ENCODE data around the gene UFSP1. TPM values are rescaled to one million over a fixed set of nuclear protein-coding genes. Genes with fewer than 3 reads are reported as not detected.

UFSP1 gene
- polyA plus RNA-seq, 1 donor from 2014 or later = 2.5 TPM

- peaks cover 11% of the 10 kb centered on the region for H3K27me3 Mint-ChIP-seq
- H3K4me1 Mint-ChIP-seq = peaks cover 0 to 2% (median 0%) of the 10 kb centered on the region in 3 donors
- H3K36me3 Mint-ChIP-seq = no peaks in the 10 kb centered on the region
- H3K27ac Mint-ChIP-seq = no peak overlapping the region
- H3K4me3 Mint-ChIP-seq = peak overlapping the region in 1 of 4 donors; percentile 9
- peaks cover 0 to 2% (median 0%) of the 10 kb centered on the region in 3 donors for H3K9me3 Mint-ChIP-seq
Observed at GRCh38 chr7:100901921-100902332, 12.4 kb upstream of the UFSP1 start.

- Mint-ChIP-seq H3K27me3 (peaks cover 17% of the 10 kb centered on the region), H3K4me1 (peaks cover 0 to 6% (median 3%) of the 10 kb centered on the region in 3 donors), H3K9me3 (peaks cover 0 to 2% (median 0%) of the 10 kb centered on the region in 3 donors), H3K36me3 (no peaks in the 10 kb centered on the region), H3K27ac (no peak overlapping the region), H3K4me3 (no peak overlapping the region)
Observed at GRCh38 chr7:100900978-100901377, 11.5 kb upstream of the UFSP1 start.

- Mint-ChIP-seq H3K4me3 (peak overlapping the region in 1 of 4 donors; percentile 17), H3K27ac (no peak overlapping the region), H3K4me1 (peaks cover 0 to 7% (median 5%) of the 10 kb centered on the region in 3 donors), H3K27me3 (peaks cover 20% of the 10 kb centered on the region), H3K9me3 (peaks cover 0 to 2% (median 0%) of the 10 kb centered on the region in 3 donors), H3K36me3 (no peaks in the 10 kb centered on the region)
Observed at GRCh38 chr7:100899432-100899831, 9.9 kb upstream of the UFSP1 start.

- Mint-ChIP-seq H3K4me1 (peaks cover 0 to 7% (median 5%) of the 10 kb centered on the region in 3 donors), H3K36me3 (no peaks in the 10 kb centered on the region), H3K27ac (no peak overlapping the region), H3K4me3 (peak overlapping the region in 3 of 4 donors; percentile 58 to 91 (median 71)), H3K27me3 (peaks cover 22% of the 10 kb centered on the region), H3K9me3 (peaks cover 0 to 2% (median 0%) of the 10 kb centered on the region in 3 donors)
Observed at GRCh38 chr7:100897772-100898454, 8.4 kb upstream of the UFSP1 start.

- H3K27me3 Mint-ChIP-seq = peaks cover 27% of the 10 kb centered on the region
- H3K4me1 Mint-ChIP-seq = peaks cover 0 to 7% (median 5%) of the 10 kb centered on the region in 3 donors
- no peak overlapping the region for H3K27ac Mint-ChIP-seq
- no peaks in the 10 kb centered on the region for H3K36me3 Mint-ChIP-seq
- H3K4me3 Mint-ChIP-seq = peak overlapping the region; percentile 71 to 96 (median 81)
- H3K9me3 Mint-ChIP-seq = peaks cover 0 to 2% (median 0%) of the 10 kb centered on the region in 3 donors
Observed at GRCh38 chr7:100896732-100897608, 7.5 kb upstream of the UFSP1 start.

GRCh38 chr7:100895956-100896731 is 6.6 kb upstream of the UFSP1 start:
- no peaks in the 10 kb centered on the region for H3K36me3 Mint-ChIP-seq
- peak overlapping the region in 1 of 3 donors; percentile 88 for H3K27ac Mint-ChIP-seq
- peaks cover 31% of the 10 kb centered on the region for H3K27me3 Mint-ChIP-seq
- peaks cover 0 to 2% (median 0%) of the 10 kb centered on the region in 3 donors for H3K9me3 Mint-ChIP-seq
- peak overlapping the region in 3 of 4 donors; percentile 76 to 96 (median 89) for H3K4me3 Mint-ChIP-seq
- H3K4me1 Mint-ChIP-seq = peaks cover 5 to 9% (median 6%) of the 10 kb centered on the region in 3 donors

GRCh38 chr7:100895701-100895955 is 6.1 kb upstream of the UFSP1 start, which contains the start of gene ACHE:
TSS of gene ACHE (minus strand) at chr7:100895888. CDS start at chr7:100894232, 1,656 bp downstream.
- H3K4me1 Mint-ChIP-seq = peaks cover 6 to 9% (median 6%) of the 10 kb centered on the region in 3 donors
- H3K27me3 Mint-ChIP-seq = peaks cover 32% of the 10 kb centered on the region
- no peaks in the 10 kb centered on the region for H3K36me3 Mint-ChIP-seq

GRCh38 chr7:100894860-100895700 is 5.6 kb upstream of the UFSP1 start:
- peak overlapping the region in 3 of 4 donors; percentile 12 to 65 (median 47) for H3K4me3 Mint-ChIP-seq
- no peaks in the 10 kb centered on the region for H3K36me3 Mint-ChIP-seq
- peaks cover 6 to 12% (median 11%) of the 10 kb centered on the region in 3 donors for H3K4me1 Mint-ChIP-seq

More at GRCh38 chr7:100895701-100895955, 6.1 kb upstream of the UFSP1 start, which contains the start of gene ACHE:
- H3K9me3 Mint-ChIP-seq = peaks cover 0 to 2% (median 0%) of the 10 kb centered on the region in 3 donors
- peak within 1 kb of the TSS in 1 of 3 donors; percentile 88 for H3K27ac Mint-ChIP-seq
- H3K4me3 Mint-ChIP-seq = peak within 1 kb of the TSS in 3 of 4 donors; percentile 76 to 96 (median 89)

GRCh38 chr7:100893910-100894721 is 4.6 kb upstream of the UFSP1 start:
- Mint-ChIP-seq H3K9me3 (no peaks in the 10 kb centered on the region), H3K4me3 (peak overlapping the region in 2 of 4 donors; percentile 23 to 78), H3K4me1 (peaks cover 6 to 12% (median 11%) of the 10 kb centered on the region in 3 donors), H3K36me3 (no peaks in the 10 kb centered on the region), H3K27me3 (peaks cover 34% of the 10 kb centered on the region), H3K27ac (no peak overlapping the region)

More at GRCh38 chr7:100894860-100895700, 5.6 kb upstream of the UFSP1 start:
- peaks cover 34% of the 10 kb centered on the region for H3K27me3 Mint-ChIP-seq
- H3K9me3 Mint-ChIP-seq = peaks cover 0 to 2% (median 0%) of the 10 kb centered on the region in 3 donors
- no peak overlapping the region for H3K27ac Mint-ChIP-seq

- peaks cover 33% of the 10 kb centered on the region for H3K27me3 Mint-ChIP-seq
Observed at GRCh38 chr7:100893318-100893895, 3.9 kb upstream of the UFSP1 start.

GRCh38 chr7:100892364-100893317 is 3.1 kb upstream of the UFSP1 start:
- Mint-ChIP-seq H3K27ac (peak overlapping the region in 2 of 3 donors; percentile 35 to 58), H3K4me3 (peak overlapping the region in 2 of 4 donors; percentile 25 to 85), H3K9me3 (no peaks in the 10 kb centered on the region), H3K4me1 (peaks cover 17 to 22% (median 19%) of the 10 kb centered on the region in 3 donors), H3K27me3 (peaks cover 27% of the 10 kb centered on the region), H3K36me3 (peaks cover 1% of the 10 kb centered on the region)

More at GRCh38 chr7:100893318-100893895, 3.9 kb upstream of the UFSP1 start:
- Mint-ChIP-seq H3K9me3 (no peaks in the 10 kb centered on the region), H3K27ac (no peak overlapping the region), H3K36me3 (no peaks in the 10 kb centered on the region), H3K4me1 (peaks cover 10 to 14% (median 14%) of the 10 kb centered on the region in 3 donors), H3K4me3 (peak overlapping the region in 1 of 4 donors; percentile 23)
